Measurements from ENCODE around the gene JAML.
"Not testable (repeated sequence)": the region's sequence is repeated elsewhere in the genome, so short reads cannot be mapped to it uniquely, and the experiment has no call there.

JAML gene

DNA sequence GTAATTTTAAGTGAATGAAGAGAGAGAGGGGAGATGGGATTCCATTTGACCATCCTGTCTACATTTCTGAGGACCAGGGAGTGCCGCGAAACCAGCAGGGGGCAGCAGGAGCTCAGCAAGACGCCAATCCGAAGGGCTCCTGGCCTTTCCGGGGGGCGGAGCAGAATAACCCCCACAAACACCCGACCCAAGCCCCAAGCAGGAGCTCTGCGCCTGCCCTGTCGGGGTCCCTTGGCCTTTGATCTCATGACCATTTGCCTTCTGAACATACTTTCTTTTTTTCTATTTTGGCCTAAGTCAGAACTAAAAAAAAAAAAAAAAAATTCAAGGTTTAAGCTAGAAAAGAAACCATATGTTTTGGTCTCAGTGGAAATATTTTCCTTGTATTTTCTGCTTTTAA is 26.4 kb downstream of the JAML start:
- peak overlapping the region; percentile 53 for H3K4me3 ChIP-seq
- no peak for DNase-seq (ENCODE audit: low spot score)
- H3K27ac ChIP-seq = no peak overlapping the region
- TF ChIP-seq, protein P1, sequence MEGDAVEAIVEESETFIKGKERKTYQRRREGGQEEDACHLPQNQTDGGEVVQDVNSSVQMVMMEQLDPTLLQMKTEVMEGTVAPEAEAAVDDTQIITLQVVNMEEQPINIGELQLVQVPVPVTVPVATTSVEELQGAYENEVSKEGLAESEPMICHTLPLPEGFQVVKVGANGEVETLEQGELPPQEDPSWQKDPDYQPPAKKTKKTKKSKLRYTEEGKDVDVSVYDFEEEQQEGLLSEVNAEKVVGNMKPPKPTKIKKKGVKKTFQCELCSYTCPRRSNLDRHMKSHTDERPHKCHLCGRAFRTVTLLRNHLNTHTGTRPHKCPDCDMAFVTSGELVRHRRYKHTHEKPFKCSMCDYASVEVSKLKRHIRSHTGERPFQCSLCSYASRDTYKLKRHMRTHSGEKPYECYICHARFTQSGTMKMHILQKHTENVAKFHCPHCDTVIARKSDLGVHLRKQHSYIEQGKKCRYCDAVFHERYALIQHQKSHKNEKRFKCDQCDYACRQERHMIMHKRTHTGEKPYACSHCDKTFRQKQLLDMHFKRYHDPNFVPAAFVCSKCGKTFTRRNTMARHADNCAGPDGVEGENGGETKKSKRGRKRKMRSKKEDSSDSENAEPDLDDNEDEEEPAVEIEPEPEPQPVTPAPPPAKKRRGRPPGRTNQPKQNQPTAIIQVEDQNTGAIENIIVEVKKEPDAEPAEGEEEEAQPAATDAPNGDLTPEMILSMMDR (IDR thresholded peaks at IDR 0.05) = peak; percentile 70

DNA sequence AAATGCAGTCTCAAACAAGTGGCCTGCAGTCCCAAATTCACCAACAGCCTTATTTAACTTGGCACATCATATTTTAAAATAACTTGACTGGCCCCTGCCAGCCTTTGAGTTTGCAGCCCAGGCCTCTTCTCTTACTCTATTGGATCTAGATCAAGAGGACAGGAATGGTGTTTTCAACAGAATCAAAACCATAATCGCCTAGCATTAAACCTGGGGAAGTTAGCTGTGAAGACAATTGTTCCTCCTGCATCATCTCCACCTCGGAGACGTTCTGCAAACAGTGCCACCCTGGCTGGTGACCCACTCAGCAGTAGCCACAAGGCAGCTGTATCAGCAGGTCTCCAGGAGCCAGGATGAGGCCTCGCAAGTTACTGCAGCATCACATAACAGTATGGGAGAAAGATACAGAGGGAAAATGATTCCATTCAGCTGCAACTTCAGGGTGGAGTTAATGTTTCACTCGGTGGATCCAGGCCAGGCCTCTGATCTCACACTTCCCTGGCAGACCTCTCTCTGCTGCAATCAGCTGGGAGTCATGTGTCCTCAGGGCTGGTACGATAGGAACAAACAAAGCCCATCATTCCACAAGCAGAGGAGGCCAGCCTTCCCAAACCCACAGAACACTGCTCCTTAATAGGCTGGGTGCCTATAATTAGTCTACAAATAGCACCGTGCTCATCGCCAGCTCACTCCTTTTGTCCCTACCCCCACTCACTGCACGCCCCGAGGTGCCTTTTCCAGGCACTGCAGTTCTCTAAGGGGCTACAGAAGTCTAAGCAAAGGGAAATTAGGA is 29.8 kb downstream of the JAML start:
- DNase-seq (ENCODE audit: low spot score) = peak; percentile 73
- H3K27ac ChIP-seq = no peak overlapping the region
- TF ChIP-seq, protein P1 (IDR thresholded peaks at IDR 0.05) = no peak
- no peak overlapping the region for H3K4me3 ChIP-seq

DNA sequence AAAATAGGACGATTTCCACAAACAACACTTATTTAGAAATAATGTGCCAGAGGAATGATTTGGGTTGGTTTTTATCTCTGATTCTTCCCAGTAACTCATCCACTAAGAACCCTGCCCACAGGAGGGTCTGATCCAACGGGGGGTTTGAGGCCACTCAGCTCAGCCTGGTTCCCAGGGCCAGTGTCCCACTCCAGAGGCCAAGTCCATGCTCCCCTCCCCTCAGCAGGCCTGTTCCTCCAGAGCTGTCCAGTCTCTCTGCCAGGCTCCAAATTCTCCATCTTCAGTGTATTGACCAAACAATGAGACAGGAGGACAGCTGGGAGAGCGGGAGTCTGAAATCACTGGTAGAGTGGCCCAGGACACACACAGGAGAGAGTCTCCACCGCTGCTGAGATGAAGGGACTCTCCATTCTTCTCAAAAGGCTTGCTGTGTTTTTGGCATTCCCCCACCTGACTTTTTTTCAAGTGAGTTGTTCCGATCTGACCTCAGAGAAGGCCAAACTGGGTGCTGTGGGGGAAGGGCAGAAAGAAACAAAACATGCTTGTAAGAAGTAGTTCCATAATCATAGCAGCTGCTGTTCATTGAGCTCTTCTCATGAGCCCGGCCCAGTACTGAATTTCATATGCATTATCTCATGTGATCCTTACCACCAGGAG is 30.8 kb downstream of the JAML start:
- no peak for DNase-seq (ENCODE audit: low spot score)
- TF ChIP-seq, protein P1 (IDR thresholded peaks at IDR 0.05) = no peak
- no peak overlapping the region for H3K27ac ChIP-seq

DNA sequence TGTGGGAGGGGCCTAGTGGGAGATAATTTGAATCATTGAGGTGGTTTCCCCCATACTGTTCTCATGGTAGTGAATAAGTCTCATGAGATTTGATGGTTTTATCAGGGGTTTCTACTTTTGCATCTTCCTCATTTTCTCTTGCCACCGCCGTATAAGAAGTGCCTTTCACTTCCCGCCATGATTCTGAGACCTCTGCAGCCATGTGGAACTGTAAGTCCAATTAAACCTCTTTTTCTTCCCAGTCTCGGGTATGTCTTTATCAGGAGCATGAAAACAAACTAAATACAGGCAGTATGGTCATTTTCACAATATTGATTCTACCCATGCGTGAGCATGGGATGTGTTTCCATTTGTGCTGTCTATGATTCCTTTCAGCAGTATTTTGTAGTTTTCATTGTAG is 32.0 kb downstream of the JAML start:
- not testable (repeated sequence) for DNase-seq (ENCODE audit: low spot score)

More for the DNA sequence above, 30.8 kb downstream of the JAML start:
- H3K4me3 ChIP-seq = no peak overlapping the region

DNA sequence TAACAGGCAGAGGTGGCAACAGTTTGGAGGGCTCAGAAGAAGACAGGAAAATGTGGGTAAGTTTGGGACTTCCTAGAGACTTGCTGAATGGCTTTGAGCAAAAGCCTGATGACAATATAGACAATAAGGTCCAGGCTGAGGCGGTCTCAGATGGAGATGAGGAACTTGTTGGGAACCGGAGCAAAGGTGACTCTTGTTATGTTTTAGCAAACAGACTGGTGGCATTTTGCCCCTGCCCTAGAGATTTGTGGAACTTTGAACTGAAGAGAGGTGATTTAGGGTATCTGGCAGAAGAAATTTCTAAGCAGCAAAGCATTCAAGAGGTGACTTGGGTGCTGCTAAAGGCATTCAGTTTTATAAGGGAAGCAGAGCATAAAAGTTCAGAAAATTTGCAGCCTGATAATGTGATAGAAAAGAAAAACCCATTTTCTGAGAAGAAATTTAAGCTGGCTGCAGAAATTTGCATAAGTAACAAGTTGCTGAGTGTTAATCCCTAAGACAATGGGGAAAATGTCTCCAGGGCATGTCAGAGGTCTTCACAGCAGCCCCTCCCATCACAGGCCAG is 33.8 kb downstream of the JAML start:
- not testable (repeated sequence) for H3K4me3 ChIP-seq; H3K27ac ChIP-seq; DNase-seq (ENCODE audit: low spot score)

More for the DNA sequence above, 32.0 kb downstream of the JAML start:
- H3K27ac ChIP-seq, H3K4me3 ChIP-seq: not testable (repeated sequence)

DNA sequence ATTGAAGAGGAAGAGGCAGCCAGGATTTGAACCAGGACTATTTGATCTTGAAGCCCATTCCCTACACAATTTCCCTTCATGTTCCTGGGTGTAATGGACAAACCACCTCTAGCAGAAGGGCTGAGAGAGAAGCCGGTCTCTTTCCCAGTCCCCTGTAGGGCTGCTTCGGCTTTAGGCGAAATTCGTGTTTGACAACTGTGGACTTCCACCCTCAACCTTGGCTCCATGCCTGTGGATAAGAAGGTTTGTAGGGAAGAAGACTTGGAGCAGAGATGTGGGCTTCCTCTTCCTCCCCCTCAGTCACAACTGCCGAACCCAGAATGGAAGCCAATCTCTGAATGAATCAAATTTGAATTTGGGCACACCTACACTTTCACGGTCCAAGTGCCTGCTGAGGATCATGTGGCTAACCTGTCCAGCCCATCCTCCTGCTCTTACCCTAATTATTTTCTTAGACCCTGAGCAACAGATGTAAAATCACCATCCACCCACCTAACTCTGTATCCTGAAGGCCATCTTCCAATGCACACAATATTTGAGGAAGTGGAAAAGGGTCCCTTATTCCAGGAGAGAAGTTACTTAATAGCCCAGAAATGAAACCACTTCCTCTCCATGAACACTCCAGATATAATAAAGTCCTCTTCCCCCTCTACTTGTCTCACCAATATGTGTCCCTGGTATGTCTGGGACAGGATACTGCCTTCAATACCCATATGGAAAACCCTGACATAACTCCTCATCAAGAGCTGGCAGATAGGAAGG is 38.3 kb downstream of the JAML start:
- Histone ChIP-seq H3K4me3 (no peak overlapping the region), H3K27ac (no peak overlapping the region)
- TF ChIP-seq, protein P1 (IDR thresholded peaks at IDR 0.05) = no peak
- no peak for DNase-seq (ENCODE audit: low spot score)

DNA sequence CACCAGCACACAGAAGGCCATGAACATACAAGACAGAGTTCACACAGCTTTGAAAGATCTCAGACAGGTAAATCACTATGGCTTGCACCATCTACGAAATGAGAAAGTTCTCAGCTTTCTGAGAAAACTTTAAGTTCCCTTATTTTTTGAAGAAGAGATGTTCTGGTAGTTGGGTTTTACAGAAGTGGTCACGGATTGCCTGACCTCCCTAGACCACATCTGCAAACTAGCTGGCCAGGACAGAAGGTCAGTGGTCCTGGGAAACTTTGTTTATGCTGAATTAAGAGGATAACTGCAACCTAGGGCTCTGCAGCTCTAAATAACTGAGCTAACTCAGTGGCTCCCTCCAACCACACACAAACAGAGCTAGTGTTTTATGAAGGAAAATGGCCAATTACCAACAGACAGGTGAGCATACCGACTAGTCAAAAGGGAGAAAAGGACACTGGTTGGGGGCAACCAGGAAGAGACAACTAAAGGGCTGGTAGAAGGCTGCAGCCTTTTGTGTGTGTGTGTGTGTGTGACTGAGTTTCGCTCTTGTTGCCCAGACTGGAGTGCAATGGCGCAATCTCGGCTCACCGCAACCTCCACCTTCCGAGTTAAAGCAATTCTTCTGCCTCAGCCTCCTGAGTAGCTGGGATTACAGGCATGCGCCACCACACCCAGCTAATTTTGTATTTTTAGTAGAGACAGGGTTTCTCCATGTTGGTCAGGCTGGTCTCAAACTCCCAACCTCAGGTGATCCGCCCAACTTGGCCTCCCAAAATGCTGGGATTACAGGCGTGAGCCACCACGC is 39.8 kb downstream of the JAML start:
- no peak overlapping the region for H3K27ac ChIP-seq
- no peak overlapping the region for H3K4me3 ChIP-seq
- TF ChIP-seq, protein P1 (IDR thresholded peaks at IDR 0.05) = no peak
- DNase-seq (ENCODE audit: low spot score) = no peak

DNA sequence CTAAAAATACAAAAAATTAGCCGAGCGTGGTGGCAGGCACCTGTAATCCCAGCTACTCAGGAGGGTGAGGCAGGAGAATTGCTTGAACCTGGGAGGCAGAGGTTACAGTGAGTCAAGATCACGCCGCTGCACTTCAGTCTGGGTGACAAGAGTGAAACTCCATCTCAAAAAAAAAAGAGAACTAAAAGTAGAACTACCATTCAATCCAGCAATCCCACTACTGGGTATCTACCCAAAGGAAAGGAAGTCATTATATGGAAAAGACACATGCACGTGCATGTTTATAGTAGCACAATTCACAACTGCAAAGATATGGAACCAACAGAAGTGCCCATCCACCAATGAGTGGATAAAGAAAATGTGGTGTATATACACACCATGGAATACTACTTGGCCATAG is 41.1 kb downstream of the JAML start:
- H3K4me3 ChIP-seq = not testable (repeated sequence)

More for the DNA sequence above, 41.1 kb downstream of the JAML start:
- not testable (repeated sequence) for DNase-seq (ENCODE audit: low spot score); H3K27ac ChIP-seq

All from coronary artery (tissue), 2 donors.